Chondrocyte (in vitro differentiated cells): Measurements from ENCODE around the gene PCDHGC5. TPM values are rescaled to one million over a fixed set of nuclear protein-coding genes. Genes with fewer than 3 reads are reported as not detected.

Experiments
- DNase-seq: peaks from one replicate; pipeline ENCODE4 v3.0.0; 2021; ENCODE audit warnings: mixed read lengths, low spot score
- H3K27ac Mint-ChIP-seq: one replicate; pipeline ENCODE4 v1.8.0; 2021; ENCODE audit warnings: mild to moderate bottlenecking, moderate library complexity, mixed read lengths; ENCODE audit not compliant: unreplicated experiment
- H3K27me3 Mint-ChIP-seq: 2 replicates; pipeline ENCODE4 v1.8.0; 2021; ENCODE audit warnings: low read depth, mixed read lengths
- H3K36me3 Mint-ChIP-seq: 2 replicates; pipeline ENCODE4 v1.8.0; 2021; ENCODE audit warnings: low read depth, mixed read lengths
- H3K4me1 Mint-ChIP-seq: 2 replicates; pipeline ENCODE4 v1.8.0; 2021; ENCODE audit warnings: low read depth, mild to moderate bottlenecking, mixed read lengths
- H3K4me3 Mint-ChIP-seq: one replicate; pipeline ENCODE4 v1.8.0; 2021; ENCODE audit warnings: mild to moderate bottlenecking, moderate library complexity, mixed read lengths; ENCODE audit not compliant: unreplicated experiment
- H3K9me3 Mint-ChIP-seq: 2 replicates; pipeline ENCODE4 v1.8.0; 2021; ENCODE audit warnings: low read depth, mixed read lengths
- total RNA-seq: library from RNA; stranded (reverse); gene quantifications from 3 replicates; pipeline ENCODE4 v1.2.1, GENCODE V29; 2021
- TF ChIP-seq, protein P1 (sequence below): fragments of 200-600 bp; sonication (generic); IDR thresholded peaks from 2 replicates; pipeline ENCODE4 v1.5.0; 2021; ENCODE audit warnings: antibody characterized with exemption, mild to moderate bottlenecking, moderate library complexity

The PCDHGC5 gene
- total RNA-seq, 1 donor from 2014 or later: 1.7 TPM

DNA sequence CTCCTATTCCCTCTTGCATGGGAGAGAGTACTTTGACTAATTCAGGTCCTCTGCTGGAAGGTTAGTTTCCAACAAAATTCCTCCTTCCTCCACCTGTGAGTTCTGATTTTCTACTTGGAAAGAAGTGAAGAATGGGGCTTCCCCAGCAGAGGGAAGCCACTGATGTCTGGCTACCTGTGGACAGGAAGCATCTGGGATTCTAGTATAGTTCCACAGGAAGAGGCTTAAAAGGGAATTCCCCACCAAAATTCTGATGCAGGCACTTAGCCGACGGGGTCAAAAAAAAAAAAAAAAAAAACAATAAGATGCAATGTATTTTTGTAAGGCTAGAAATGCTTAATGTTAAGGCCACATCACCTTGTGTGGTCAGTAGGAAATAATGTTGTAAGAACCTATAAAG, 33.4 kb downstream of the PCDHGC5 start:
- peaks cover 82% of the 10 kb centered on the region for H3K4me1 Mint-ChIP-seq
- no peaks in the 10 kb centered on the region for H3K27me3 Mint-ChIP-seq
- peaks cover 5% of the 10 kb centered on the region for H3K36me3 Mint-ChIP-seq
- no peaks in the 10 kb centered on the region for H3K9me3 Mint-ChIP-seq
- DNase-seq: no peak
- TF ChIP-seq, protein P1, sequence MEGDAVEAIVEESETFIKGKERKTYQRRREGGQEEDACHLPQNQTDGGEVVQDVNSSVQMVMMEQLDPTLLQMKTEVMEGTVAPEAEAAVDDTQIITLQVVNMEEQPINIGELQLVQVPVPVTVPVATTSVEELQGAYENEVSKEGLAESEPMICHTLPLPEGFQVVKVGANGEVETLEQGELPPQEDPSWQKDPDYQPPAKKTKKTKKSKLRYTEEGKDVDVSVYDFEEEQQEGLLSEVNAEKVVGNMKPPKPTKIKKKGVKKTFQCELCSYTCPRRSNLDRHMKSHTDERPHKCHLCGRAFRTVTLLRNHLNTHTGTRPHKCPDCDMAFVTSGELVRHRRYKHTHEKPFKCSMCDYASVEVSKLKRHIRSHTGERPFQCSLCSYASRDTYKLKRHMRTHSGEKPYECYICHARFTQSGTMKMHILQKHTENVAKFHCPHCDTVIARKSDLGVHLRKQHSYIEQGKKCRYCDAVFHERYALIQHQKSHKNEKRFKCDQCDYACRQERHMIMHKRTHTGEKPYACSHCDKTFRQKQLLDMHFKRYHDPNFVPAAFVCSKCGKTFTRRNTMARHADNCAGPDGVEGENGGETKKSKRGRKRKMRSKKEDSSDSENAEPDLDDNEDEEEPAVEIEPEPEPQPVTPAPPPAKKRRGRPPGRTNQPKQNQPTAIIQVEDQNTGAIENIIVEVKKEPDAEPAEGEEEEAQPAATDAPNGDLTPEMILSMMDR: no peak
- H3K4me3 Mint-ChIP-seq: no peak overlapping the region
- peak overlapping the region; percentile 95 for H3K27ac Mint-ChIP-seq

DNA sequence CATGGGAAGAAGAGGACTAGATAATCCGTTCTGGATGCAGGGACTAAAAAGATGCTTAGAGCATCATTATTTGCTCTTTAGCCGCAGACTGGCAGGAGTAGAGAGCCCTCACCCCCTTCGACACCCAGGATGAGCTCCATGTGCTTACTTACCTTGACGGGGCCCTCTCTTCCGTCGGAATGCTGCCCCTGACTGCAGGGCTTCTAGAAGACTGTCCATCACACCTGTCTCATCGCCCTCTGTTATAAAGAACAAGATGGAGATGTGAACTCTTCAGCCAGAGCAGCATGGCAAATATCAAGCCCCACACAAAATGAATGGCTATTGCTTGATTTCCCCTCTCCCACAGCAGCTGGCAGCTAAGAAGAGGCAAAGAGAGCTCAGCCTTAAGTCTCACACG, 35.1 kb downstream of the PCDHGC5 start:
- Mint-ChIP-seq H3K4me3 (no peak overlapping the region), H3K9me3 (no peaks in the 10 kb centered on the region), H3K27ac (peak overlapping the region; percentile 99), H3K27me3 (no peaks in the 10 kb centered on the region), H3K36me3 (peaks cover 12% of the 10 kb centered on the region), H3K4me1 (peaks cover 81% of the 10 kb centered on the region)
- TF ChIP-seq, protein P1: no peak
- no peak for DNase-seq

DNA sequence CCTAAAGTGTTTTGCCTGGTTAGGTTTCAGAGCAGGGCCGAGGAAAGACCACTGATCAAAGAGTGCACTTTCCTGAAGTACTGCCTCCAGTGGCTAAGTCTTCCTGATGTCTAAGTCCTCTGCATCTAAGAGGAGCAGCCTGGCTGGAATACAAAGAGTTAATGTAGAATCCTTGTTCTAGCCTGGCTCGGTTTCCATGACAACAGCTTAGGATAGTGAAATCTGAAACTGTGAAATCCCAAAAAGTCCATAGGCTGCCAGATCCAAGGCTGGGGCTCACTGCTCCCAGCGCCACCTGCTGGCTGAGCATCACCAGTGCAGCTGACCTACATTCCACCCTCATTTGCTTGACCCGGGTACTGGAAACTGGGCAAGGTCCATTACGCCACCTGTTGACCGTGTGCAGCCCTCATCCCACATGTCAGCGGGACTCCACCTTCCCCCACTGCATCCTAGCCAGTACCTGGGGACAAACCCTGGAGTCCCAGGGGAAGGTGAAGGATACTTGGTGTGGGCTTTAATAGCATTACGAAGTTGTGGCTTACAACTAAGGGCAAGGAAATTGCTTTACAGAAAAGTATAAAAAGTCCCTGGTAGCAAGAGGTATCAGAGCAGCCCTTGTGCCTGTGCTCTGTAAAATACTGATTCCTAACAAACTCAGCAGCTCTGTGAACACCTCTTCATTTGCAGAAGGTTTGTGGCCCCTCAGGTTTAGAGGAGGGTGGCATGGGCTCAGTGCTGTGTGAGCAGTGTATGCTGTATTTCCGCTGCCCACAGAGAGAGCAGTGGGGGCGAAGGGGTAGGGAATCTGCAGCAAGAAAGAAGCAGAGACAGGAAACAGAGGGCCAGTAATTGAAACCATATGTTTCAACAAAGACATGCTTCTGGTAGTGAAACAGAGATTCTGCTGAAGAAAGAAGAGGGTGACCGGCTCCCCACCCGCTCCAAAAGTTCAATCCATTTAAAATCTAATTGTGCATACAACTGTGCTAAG, 36.0 kb downstream of the PCDHGC5 start:
- TF ChIP-seq, protein P1: peak; percentile 100
- H3K27ac Mint-ChIP-seq: peak overlapping the region; percentile 99
- peaks cover 78% of the 10 kb centered on the region for H3K4me1 Mint-ChIP-seq
- H3K36me3 Mint-ChIP-seq: peaks cover 12% of the 10 kb centered on the region
- no peaks in the 10 kb centered on the region for H3K9me3 Mint-ChIP-seq
- H3K27me3 Mint-ChIP-seq: no peaks in the 10 kb centered on the region
- peak overlapping the region; percentile 50 for H3K4me3 Mint-ChIP-seq
- no peak for DNase-seq

DNA sequence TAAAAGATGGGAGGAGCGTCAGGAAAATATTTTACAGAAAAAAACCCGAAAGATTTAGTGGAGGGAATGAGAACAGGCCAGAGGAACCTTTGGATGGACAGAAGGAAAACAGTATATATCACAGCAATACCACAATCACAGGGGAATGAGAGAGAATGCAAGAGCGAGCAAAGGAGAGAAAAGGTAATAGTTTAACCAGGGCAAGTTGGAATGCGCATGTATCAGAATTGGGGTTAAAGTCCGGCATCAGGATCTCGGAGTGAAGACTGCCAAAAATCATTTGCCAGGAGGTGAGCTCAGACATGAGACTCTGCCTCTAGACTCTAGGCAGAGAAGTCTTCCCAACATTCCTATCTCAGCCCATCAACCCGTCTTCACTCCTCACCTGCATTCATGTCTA, 36.8 kb downstream of the PCDHGC5 start:
- H3K36me3 Mint-ChIP-seq: peaks cover 12% of the 10 kb centered on the region
- H3K4me1 Mint-ChIP-seq: peaks cover 70% of the 10 kb centered on the region
- TF ChIP-seq, protein P1: no peak
- H3K27ac Mint-ChIP-seq: peak overlapping the region; percentile 99
- no peaks in the 10 kb centered on the region for H3K9me3 Mint-ChIP-seq
- peak overlapping the region; percentile 50 for H3K4me3 Mint-ChIP-seq
- DNase-seq: no peak
- no peaks in the 10 kb centered on the region for H3K27me3 Mint-ChIP-seq

DNA sequence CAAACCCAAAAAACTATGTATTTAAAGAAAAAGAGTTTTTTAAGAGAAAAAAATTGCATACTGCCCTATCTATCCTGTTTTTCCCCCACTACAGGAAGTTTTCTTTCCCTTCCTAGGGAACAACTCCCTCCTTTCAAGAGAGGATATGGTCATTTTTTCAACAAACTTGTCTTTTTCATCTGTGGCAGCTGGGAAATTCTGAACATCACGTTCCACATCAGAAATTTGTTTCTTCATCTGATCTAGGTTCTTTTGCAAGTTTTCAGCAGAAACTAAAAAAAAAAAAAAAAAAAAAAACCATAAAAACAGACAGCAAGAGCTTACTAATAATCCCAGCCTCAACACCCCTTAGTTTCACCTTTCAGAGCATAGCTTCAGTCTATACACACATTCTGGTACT, 38.5 kb downstream of the PCDHGC5 start:
- TF ChIP-seq, protein P1: no peak
- no peaks in the 10 kb centered on the region for H3K27me3 Mint-ChIP-seq
- H3K4me3 Mint-ChIP-seq: no peak overlapping the region
- H3K9me3 Mint-ChIP-seq: no peaks in the 10 kb centered on the region
- no peak for DNase-seq
- peaks cover 53% of the 10 kb centered on the region for H3K4me1 Mint-ChIP-seq
- peaks cover 12% of the 10 kb centered on the region for H3K36me3 Mint-ChIP-seq
- H3K27ac Mint-ChIP-seq: no peak overlapping the region
